ENCODE results near the gene NINL.

DNA sequence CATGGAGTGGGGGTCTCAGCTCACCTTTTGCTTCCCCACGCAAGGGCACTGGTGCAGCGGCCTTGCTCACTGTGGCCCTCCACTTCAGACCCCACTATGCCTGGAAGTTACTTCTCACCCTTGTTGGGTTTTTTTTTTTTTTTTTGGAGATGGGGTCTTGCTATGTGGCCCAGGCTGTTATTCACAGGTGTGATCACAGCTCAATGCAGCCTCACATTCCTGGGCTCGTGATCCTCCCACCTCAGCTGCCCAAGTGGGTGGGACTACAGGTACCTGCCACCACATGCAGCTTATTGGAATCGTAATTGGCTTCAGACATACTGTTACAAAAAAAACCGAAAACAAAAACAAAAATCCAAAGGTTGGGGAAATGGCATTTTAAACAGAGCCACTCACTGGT, 32.4 kb downstream of the NINL start:
- TF ChIP-seq, protein P1, sequence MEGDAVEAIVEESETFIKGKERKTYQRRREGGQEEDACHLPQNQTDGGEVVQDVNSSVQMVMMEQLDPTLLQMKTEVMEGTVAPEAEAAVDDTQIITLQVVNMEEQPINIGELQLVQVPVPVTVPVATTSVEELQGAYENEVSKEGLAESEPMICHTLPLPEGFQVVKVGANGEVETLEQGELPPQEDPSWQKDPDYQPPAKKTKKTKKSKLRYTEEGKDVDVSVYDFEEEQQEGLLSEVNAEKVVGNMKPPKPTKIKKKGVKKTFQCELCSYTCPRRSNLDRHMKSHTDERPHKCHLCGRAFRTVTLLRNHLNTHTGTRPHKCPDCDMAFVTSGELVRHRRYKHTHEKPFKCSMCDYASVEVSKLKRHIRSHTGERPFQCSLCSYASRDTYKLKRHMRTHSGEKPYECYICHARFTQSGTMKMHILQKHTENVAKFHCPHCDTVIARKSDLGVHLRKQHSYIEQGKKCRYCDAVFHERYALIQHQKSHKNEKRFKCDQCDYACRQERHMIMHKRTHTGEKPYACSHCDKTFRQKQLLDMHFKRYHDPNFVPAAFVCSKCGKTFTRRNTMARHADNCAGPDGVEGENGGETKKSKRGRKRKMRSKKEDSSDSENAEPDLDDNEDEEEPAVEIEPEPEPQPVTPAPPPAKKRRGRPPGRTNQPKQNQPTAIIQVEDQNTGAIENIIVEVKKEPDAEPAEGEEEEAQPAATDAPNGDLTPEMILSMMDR (conservative IDR thresholded peaks at IDR 0.05 in 1 of 2, IDR thresholded peaks at IDR 0.05 in 1 of 2; ENCODE audit: extremely low read depth in 1 of 2, insufficient read depth in 1 of 2, low read depth in 1 of 2, low read length in 2 of 2), result no peak
- no peak for TF ChIP-seq EZH2 (IDR thresholded peaks at IDR 0.05; ENCODE audit: borderline replicate concordance, low read length)
